Epithelial cell of esophagus (primary cell): ENCODE measurements around the gene APBA1.

Experiments used
- DNase-seq: peaks from one replicate; pipeline ENCODE4 v3.0.0; 2010; ENCODE audit warnings: low read depth
- H3K4me3 ChIP-seq: 2 replicates; pipeline ENCODE4 v1.5.1; 2011; ENCODE audit warnings: mild to moderate bottlenecking, low read length, control low read depth
- CTCF ChIP-seq: IDR thresholded peaks from 2 replicates; pipeline ENCODE4 v1.5.1; 2011; ENCODE audit warnings: low read depth, mild to moderate bottlenecking, low read length, control low read depth, inconsistent platforms; ENCODE audit not compliant: insufficient read depth; ENCODE audit errors: missing control alignments

Gene APBA1

DNA sequence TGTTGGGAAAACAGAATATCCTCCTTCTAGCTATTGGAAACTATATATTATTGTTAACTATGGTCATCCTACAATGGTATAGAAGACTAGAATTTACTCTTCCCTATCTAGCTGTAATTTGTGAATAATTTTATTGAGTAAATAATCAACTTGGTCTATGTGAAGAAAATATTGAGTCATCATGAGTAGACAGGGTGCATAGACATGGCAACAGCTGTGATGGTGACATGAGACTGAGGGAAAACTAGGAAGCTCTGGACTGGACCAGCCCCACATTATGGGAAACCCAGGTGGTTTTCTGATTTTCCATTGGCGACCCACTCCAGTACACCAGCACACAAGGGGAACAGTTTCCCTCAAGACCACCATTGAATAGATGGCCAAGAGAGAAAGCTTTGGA, 95.0 kb downstream of the APBA1 start:
- peak; percentile 33 for DNase-seq
- no peak for TF ChIP-seq CTCF
- no peak overlapping the region for H3K4me3 ChIP-seq

GRCh38 chr9:69574057-69574456, 98.1 kb downstream of the APBA1 start:
- DNase-seq, result peak; percentile 7
- H3K4me3 ChIP-seq, result no peak overlapping the region
- no peak for TF ChIP-seq CTCF

- DNase-seq, result peak; percentile 70
- no peak for TF ChIP-seq CTCF
- H3K4me3 ChIP-seq, result no peak overlapping the region
Measured at GRCh38 chr9:69573651-69574050, 98.5 kb downstream of the APBA1 start.

- DNase-seq, result peak; percentile 52
- no peak for TF ChIP-seq CTCF
- no peak overlapping the region for H3K4me3 ChIP-seq
Measured at GRCh38 chr9:69572611-69573010, 99.6 kb downstream of the APBA1 start.

- no peak for DNase-seq
- no peak overlapping the region for H3K4me3 ChIP-seq
- no peak for TF ChIP-seq CTCF
Measured at GRCh38 chr9:69571032-69571431, 101.1 kb downstream of the APBA1 start.

- H3K4me3 ChIP-seq, result no peak overlapping the region
- peak; percentile 83 for DNase-seq
- no peak for TF ChIP-seq CTCF
Measured at GRCh38 chr9:69569738-69570451, 102.3 kb downstream of the APBA1 start.

GRCh38 chr9:69564557-69564956, 107.6 kb downstream of the APBA1 start:
- no peak for DNase-seq
- no peak for TF ChIP-seq CTCF
- H3K4me3 ChIP-seq, result no peak overlapping the region
